HCT116 (cell line): ENCODE data around the gene PLA2G4C. TPM values are rescaled to one million over a fixed set of nuclear protein-coding genes. Genes with fewer than 3 reads are reported as not detected.

Experiments used
- ATAC-seq: fragments of 200-7000 bp; cut with Tn5 transposase; 2 replicates; pipeline ENCODE4 v1.9.1; 2020; ENCODE audit warnings: mild to moderate bottlenecking, moderate library complexity
- BruUV-seq: library from RNA; stranded (reverse); fragments of 400-500 nt; replicated peaks from 2 replicates; lab custom pipeline; 2021; lab: Mats Ljungman, UMichigan
- CTCF ChIA-PET: fragments of 300-600 bp; sonication (Branson Sonifier 250); formaldehyde crosslinking; loops from one replicate; lab custom pipeline; 2021; ENCODE audit warnings: antibody characterized with exemption; lab: Charles Lee
- POLR2A ChIA-PET: fragments of 300-600, 350-600 bp; sonication (Branson Sonifier 250); formaldehyde crosslinking; loops from one replicate; lab custom pipeline; 2021; ENCODE audit warnings: antibody characterized with exemption; lab: Charles Lee
- RAD21 ChIA-PET, 2 experiments: fragments of 300-600 bp; sonication (Branson Sonifier 250); formaldehyde crosslinking; loops; one replicate each; lab custom pipeline; 2023; ENCODE audit warnings: low total read pairs in 2 of 2; ENCODE audit not compliant: uncharacterized antibody in 2 of 2, unreplicated experiment in 2 of 2, low non-redundant PET in 1 of 2; lab: Charles Lee
- DNase-seq: peaks from one replicate; pipeline ENCODE4 v3.0.0-alpha.2; 2010; ENCODE audit warnings: low read depth, low spot score
- H2AFZ ChIP-seq: fragments of 200-600 bp; shearing (Covaris generic), sonication (generic); 2 replicates; pipeline ENCODE4 v1.6.1; 2017; ENCODE audit warnings: low read depth, mixed run types, mixed read lengths, antibody characterized with exemption, low read length; ENCODE audit not compliant: poor library complexity, severe bottlenecking
- H3K27ac ChIP-seq: 2 replicates; pipeline ENCODE4 v1.5.1; 2012; ENCODE audit warnings: low read depth, low read length
- H3K27me3 ChIP-seq: fragments of 200-600 bp; sonication (generic); 2 replicates; pipeline ENCODE4 v1.6.1; 2016; ENCODE audit warnings: mixed run types, low read length, mixed read lengths; ENCODE audit not compliant: insufficient read depth
- H3K36me3 ChIP-seq, 2 experiments: fragments of 200-500 bp in 1 of 2; fragments of 200-600 bp in 1 of 2; sonication (Bioruptor generic) in 1 of 2; sonication (generic) in 1 of 2; 2 replicates each; pipeline versions ENCODE4 v1.5.1 to v1.6.1; 2014 to 2016; ENCODE audit warnings: low read length in 2 of 2, inconsistent platforms in 1 of 2, mixed read lengths in 1 of 2, mixed run types in 1 of 2; ENCODE audit not compliant: insufficient read depth in 2 of 2, control insufficient read depth in 1 of 2
- H3K4me1 ChIP-seq, 2 experiments: fragments of 200-600 bp in 1 of 2; sonication (generic) in 1 of 2; 2 replicates each; pipeline versions ENCODE4 v1.5.1 to v1.6.1; 2012 to 2017; ENCODE audit warnings: low read length in 2 of 2, inconsistent platforms in 1 of 2, mild to moderate bottlenecking in 1 of 2, mixed read lengths in 1 of 2, mixed run types in 1 of 2, moderate library complexity in 1 of 2; ENCODE audit not compliant: insufficient read depth in 2 of 2, control insufficient read depth in 1 of 2
- H3K4me2 ChIP-seq: fragments of 200-600 bp; sonication (generic); 2 replicates; pipeline ENCODE4 v1.6.1; 2017; ENCODE audit warnings: mixed run types, low read length, mixed read lengths
- H3K4me3 ChIP-seq, 2 experiments: fragments of 200-600 bp in 1 of 2; sonication (generic) in 1 of 2; replicated peaks in 1 of 2; 2 replicates each; pipeline ENCODE4 v1.5.1; 2011 to 2016; ENCODE audit warnings: low read length in 2 of 2, control low read depth in 1 of 2, low read depth in 1 of 2, mild to moderate bottlenecking in 1 of 2, mixed read lengths in 1 of 2, mixed run types in 1 of 2
- H3K79me2 ChIP-seq: fragments of 200-600 bp; sonication (generic); 2 replicates; pipeline ENCODE4 v1.6.1; 2017; ENCODE audit warnings: mild to moderate bottlenecking, mixed run types, low read length, moderate library complexity, mixed read lengths; ENCODE audit not compliant: insufficient read depth
- H3K9ac ChIP-seq: fragments of 200-600 bp; sonication (generic); 2 replicates; pipeline ENCODE4 v1.6.1; 2016; ENCODE audit warnings: low read length, mixed read lengths
- H3K9me2 ChIP-seq: fragments of 200-600 bp; sonication (generic), shearing (Covaris generic); 2 replicates; pipeline ENCODE4 v1.6.1; 2017; ENCODE audit warnings: mixed run types, mild to moderate bottlenecking, moderate library complexity; ENCODE audit not compliant: insufficient read depth
- H3K9me3 ChIP-seq, 2 experiments: fragments of 200-500 bp in 1 of 2; fragments of 200-600 bp in 1 of 2; sonication (Bioruptor generic) in 1 of 2; sonication (generic) in 1 of 2; 2 replicates each; pipeline ENCODE4 v1.6.1; 2014 to 2017; ENCODE audit warnings: low read length in 2 of 2, mixed read lengths in 2 of 2, inconsistent platforms in 1 of 2, low read depth in 1 of 2, mild to moderate bottlenecking in 1 of 2, mixed run types in 1 of 2, moderate library complexity in 1 of 2; ENCODE audit not compliant: control insufficient read depth in 1 of 2, insufficient read depth in 1 of 2
- H4K20me1 ChIP-seq: fragments of 200-600 bp; sonication (generic), shearing (Covaris generic); 2 replicates; pipeline ENCODE4 v1.6.1; 2017; ENCODE audit warnings: mixed run types, mild to moderate bottlenecking, moderate library complexity; ENCODE audit not compliant: insufficient read depth
- CBX3 ChIP-seq: IDR thresholded peaks from 2 replicates; pipeline ENCODE4 v1.6.1; 2012; ENCODE audit warnings: low read depth
- CTCF ChIP-seq, 3 experiments: fragments of 200-600 bp in 1 of 3; sonication (generic) in 1 of 3; IDR thresholded peaks in 2 of 3; conservative IDR thresholded peaks in 1 of 3; 2 replicates each; pipeline ENCODE4 v1.5.1; 2012 to 2017; ENCODE audit warnings: low read depth in 2 of 3, low read length in 2 of 3, antibody characterized with exemption in 1 of 3, borderline replicate concordance in 1 of 3, control low read depth in 1 of 3, mild to moderate bottlenecking in 1 of 3, mixed read lengths in 1 of 3, mixed run types in 1 of 3, moderate library complexity in 1 of 3; ENCODE audit not compliant: insufficient read depth in 1 of 3
- EGR1 ChIP-seq: IDR thresholded peaks from 2 replicates; pipeline ENCODE4 v1.6.1; 2012; ENCODE audit warnings: low read depth
- ELF1 ChIP-seq: IDR thresholded peaks from 2 replicates; pipeline ENCODE4 v1.6.1; 2012; ENCODE audit warnings: low read depth, borderline replicate concordance
- EZH2phosphoT487 ChIP-seq: fragments of 200-600 bp; IDR thresholded peaks from 2 replicates; pipeline ENCODE4 v1.6.1; 2018; ENCODE audit warnings: antibody characterized with exemption, borderline replicate concordance
- FOSL1 ChIP-seq: IDR thresholded peaks from 2 replicates; pipeline ENCODE4 v1.6.1; 2012; ENCODE audit warnings: low read depth
- JUND ChIP-seq: IDR thresholded peaks from 2 replicates; pipeline ENCODE4 v1.6.1; 2012
- POLR2A ChIP-seq: IDR thresholded peaks from 2 replicates; pipeline ENCODE4 v1.7.0; 2011; ENCODE audit warnings: borderline replicate concordance; ENCODE audit not compliant: insufficient read depth, insufficient read length; ENCODE audit errors: extremely low read depth
- RAD21 ChIP-seq: IDR thresholded peaks from 2 replicates; pipeline ENCODE4 v1.6.1; 2012; ENCODE audit warnings: low read depth, mild to moderate bottlenecking
- SIN3A ChIP-seq: IDR thresholded peaks from 2 replicates; pipeline ENCODE4 v1.6.1; 2012; ENCODE audit warnings: low read depth
- SP1 ChIP-seq: IDR thresholded peaks from 2 replicates; pipeline ENCODE4 v1.6.1; 2012; ENCODE audit warnings: low read depth
- YY1 ChIP-seq: IDR thresholded peaks from 2 replicates; pipeline ENCODE4 v1.6.1; 2011; ENCODE audit warnings: low read length, low read depth, moderate library complexity, mild to moderate bottlenecking; ENCODE audit not compliant: insufficient replicate concordance; ENCODE audit errors: extremely low read depth
- ZFX ChIP-seq: fragments of 450-650 bp; IDR thresholded peaks from 2 replicates; pipeline ENCODE4 v1.6.1; 2017
- ZNF274 ChIP-seq: fragments of 200-500 bp; sonication (Bioruptor generic); IDR thresholded peaks from 2 replicates; pipeline ENCODE4 v1.6.1; 2014; ENCODE audit warnings: mild to moderate bottlenecking, low read depth, low read length, inconsistent platforms
- intact Hi-C: fragments of 100-400 bp; cut with micrococcal nuclease; formaldehyde crosslinking; loops from 2 replicates; pipeline ENCODE4 v1.10.0; 2022
- total RNA-seq: library from RNA; stranded (reverse); gene quantifications from one replicate; pipeline ENCODE4 v1.2.1, GENCODE V29; 2021; ENCODE audit not compliant: unreplicated experiment
- TF ChIP-seq, protein P1 (sequence below): IDR thresholded peaks from 2 replicates; pipeline ENCODE4 v1.6.1; 2012
- TF ChIP-seq, protein P2 (sequence below): IDR thresholded peaks from 2 replicates; pipeline ENCODE4 v1.6.1; 2012

Gene PLA2G4C
- total RNA-seq, 1 experiment from 2014 or later = 1.7 TPM

DNA sequence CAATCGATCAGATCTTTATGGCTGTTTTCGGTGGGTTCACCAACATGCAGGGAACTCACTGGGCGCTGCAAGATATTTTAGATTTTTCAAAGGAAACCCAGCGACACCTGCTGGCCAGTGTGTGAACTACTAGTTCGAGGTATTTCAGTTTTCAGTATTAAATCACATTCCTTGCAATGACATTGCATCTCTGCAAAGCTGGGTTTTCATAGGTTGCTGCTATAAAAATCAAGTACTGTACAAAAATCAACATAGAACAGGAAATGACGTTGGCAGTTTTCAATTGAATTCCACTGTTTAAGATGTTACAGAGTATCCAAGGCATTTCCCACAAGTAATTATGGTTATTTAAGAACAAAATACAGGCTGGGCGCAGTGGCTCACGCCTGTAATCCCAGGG lies 41.9 kb upstream of the PLA2G4C start:
- TF ChIP-seq ZNF274 (no peak), CTCF (IDR thresholded peaks at IDR 0.05 in 2 of 3, conservative IDR thresholded peaks at IDR 0.05 in 1 of 3; ENCODE audit: borderline replicate concordance in 1 of 3, insufficient read depth in 1 of 3, low read depth in 2 of 3, low read length in 2 of 3) (peak; percentile 69 to 88 (median 79)), EZH2phosphoT487 (no peak), RAD21 (peak; percentile 79)
- TF ChIP-seq, protein P1, sequence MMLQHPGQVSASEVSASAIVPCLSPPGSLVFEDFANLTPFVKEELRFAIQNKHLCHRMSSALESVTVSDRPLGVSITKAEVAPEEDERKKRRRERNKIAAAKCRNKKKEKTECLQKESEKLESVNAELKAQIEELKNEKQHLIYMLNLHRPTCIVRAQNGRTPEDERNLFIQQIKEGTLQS = no peak
- TF ChIP-seq, all 23 proteins: peak for 2
- H3K4me1 ChIP-seq = no peaks in the 10 kb centered on the region
- no peaks in the 10 kb centered on the region for H3K27me3 ChIP-seq
- TSS peak; percentile 30 for BruUV-seq
- H3K9me2 ChIP-seq = no peaks in the 10 kb centered on the region
- ChIA-PET POLR2A (no interaction called here), RAD21 (interaction anchor here in 1 of 2 experiments (0.8 kb wide), 1 partner anchor 45 kb away, joined by 5 read pairs; no protein-coding TSS in a partner anchor), CTCF (interaction anchor here (0.7 to 1.8 kb wide), 8 partner anchors 13 to 189 kb away, joined by 3 to 8 read pairs (median 4); no protein-coding TSS in a partner anchor)
- no peaks in the 10 kb centered on the region for H4K20me1 ChIP-seq
- intact Hi-C loops = loop anchor here (1.0 kb wide), 2 partner anchors 45 to 189 kb away; no protein-coding TSS in a partner anchor
- no peaks in the 10 kb centered on the region for H3K9me3 ChIP-seq
- H3K27ac ChIP-seq = no peak overlapping the region
- H2AFZ ChIP-seq = no peak overlapping the region
- no peak overlapping the region for H3K4me3 ChIP-seq
- H3K9ac ChIP-seq = no peak overlapping the region
- ATAC-seq (peak; percentile 50), DNase-seq (peak; percentile 18)
- no peaks in the 10 kb centered on the region for H3K79me2 ChIP-seq
- H3K4me2 ChIP-seq = no peak overlapping the region
- peaks cover 15 to 19% of the 10 kb centered on the region in 2 experiments; a peak in 2 of 4 replicates for H3K36me3 ChIP-seq

DNA sequence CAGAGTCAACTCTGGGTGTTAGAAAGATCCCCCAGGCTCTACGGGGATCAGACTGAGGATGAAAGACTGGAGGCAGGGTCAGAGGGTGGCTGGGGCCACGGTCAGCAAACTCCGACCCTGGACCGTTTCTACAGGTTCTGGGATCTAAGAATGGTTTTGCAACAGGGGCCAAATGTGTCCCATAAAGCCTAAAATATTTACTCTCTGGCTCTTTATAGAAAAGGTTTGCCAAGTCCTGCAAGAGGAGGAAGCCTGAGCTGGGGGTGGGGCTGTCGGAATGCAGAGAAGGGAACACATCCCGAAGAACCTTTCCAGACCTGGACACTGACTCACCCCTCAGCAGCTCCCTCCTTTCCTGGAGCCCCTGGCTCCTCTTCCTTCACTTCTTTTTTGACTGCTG lies 38.8 kb upstream of the PLA2G4C start:
- intact Hi-C loops = no loop called here
- ChIA-PET CTCF (no interaction called here), POLR2A (no interaction called here), RAD21 (no interaction called here)
- Histone ChIP-seq H3K4me2 (no peak overlapping the region), H3K4me3 (no peak overlapping the region), H3K27ac (no peak overlapping the region), H2AFZ (no peak overlapping the region), H3K9me2 (no peaks in the 10 kb centered on the region), H3K9ac (no peak overlapping the region), H3K36me3 (peaks cover 10 to 23% of the 10 kb centered on the region in 2 experiments; a peak in 2 of 4 replicates), H3K27me3 (no peaks in the 10 kb centered on the region), H3K79me2 (no peaks in the 10 kb centered on the region), H3K4me1 (no peaks in the 10 kb centered on the region), H4K20me1 (no peaks in the 10 kb centered on the region), H3K9me3 (no peaks in the 10 kb centered on the region)
- DNase-seq (no peak), ATAC-seq (no peak)
- no TSS peak for BruUV-seq
- TF ChIP-seq YY1 = no peak
- TF ChIP-seq FOSL1 = no peak
- TF ChIP-seq EZH2phosphoT487 = no peak
- TF ChIP-seq ELF1 = no peak
- TF ChIP-seq ZNF274 = no peak
- TF ChIP-seq, protein P1 = no peak
- TF ChIP-seq, protein P2, sequence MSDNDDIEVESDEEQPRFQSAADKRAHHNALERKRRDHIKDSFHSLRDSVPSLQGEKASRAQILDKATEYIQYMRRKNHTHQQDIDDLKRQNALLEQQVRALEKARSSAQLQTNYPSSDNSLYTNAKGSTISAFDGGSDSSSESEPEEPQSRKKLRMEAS = no peak
- no peak for TF ChIP-seq CBX3
- TF ChIP-seq JUND = no peak
- TF ChIP-seq POLR2A = no peak
- TF ChIP-seq SIN3A = no peak
- no peak for TF ChIP-seq EGR1
- no peak for TF ChIP-seq ZFX
- no peak for TF ChIP-seq SP1
- TF ChIP-seq RAD21 = no peak
